GM12865 (cell line): ENCODE measurements around the gene COG2.
"Not testable (repeated sequence)": the region's sequence is repeated elsewhere in the genome, so short reads cannot be mapped to it uniquely, and the experiment has no call there.

Source experiments
- DNase-seq: peaks from one replicate; pipeline ENCODE4 v3.0.0; 2010; ENCODE audit warnings: low read depth
- H3K4me3 ChIP-seq: 2 replicates; pipeline ENCODE4 v1.5.1; 2011; ENCODE audit warnings: mild to moderate bottlenecking, low read depth, low read length, control low read depth
- TF ChIP-seq, protein P1 (sequence below): IDR thresholded peaks from 2 replicates; pipeline ENCODE4 v1.5.1; 2011; ENCODE audit warnings: low read length, control low read depth, low read depth, inconsistent platforms; ENCODE audit not compliant: insufficient read depth; ENCODE audit errors: missing control alignments

COG2 gene

DNA sequence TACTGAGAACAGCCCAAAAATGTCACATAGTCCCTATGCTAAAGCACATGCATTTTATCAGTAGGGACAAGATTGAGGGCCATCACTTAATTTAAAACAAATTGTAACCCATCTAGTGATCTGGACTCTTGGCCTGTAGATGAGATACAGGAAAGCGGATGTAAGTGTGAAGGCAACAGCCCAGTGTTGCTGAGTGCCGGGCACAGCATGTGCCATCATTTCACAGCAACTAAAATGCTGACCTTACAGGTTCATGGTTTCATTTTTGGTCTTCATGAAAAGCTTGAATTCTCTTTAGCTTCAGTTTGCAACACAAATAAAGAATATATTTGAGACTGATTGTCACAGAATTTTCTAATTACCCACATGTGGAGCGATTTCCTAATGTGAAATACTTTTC, 5.8 kb downstream of the COG2 start:
- no peak overlapping the region for H3K4me3 ChIP-seq
- TF ChIP-seq, protein P1, sequence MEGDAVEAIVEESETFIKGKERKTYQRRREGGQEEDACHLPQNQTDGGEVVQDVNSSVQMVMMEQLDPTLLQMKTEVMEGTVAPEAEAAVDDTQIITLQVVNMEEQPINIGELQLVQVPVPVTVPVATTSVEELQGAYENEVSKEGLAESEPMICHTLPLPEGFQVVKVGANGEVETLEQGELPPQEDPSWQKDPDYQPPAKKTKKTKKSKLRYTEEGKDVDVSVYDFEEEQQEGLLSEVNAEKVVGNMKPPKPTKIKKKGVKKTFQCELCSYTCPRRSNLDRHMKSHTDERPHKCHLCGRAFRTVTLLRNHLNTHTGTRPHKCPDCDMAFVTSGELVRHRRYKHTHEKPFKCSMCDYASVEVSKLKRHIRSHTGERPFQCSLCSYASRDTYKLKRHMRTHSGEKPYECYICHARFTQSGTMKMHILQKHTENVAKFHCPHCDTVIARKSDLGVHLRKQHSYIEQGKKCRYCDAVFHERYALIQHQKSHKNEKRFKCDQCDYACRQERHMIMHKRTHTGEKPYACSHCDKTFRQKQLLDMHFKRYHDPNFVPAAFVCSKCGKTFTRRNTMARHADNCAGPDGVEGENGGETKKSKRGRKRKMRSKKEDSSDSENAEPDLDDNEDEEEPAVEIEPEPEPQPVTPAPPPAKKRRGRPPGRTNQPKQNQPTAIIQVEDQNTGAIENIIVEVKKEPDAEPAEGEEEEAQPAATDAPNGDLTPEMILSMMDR: no peak
- DNase-seq: no peak

DNA sequence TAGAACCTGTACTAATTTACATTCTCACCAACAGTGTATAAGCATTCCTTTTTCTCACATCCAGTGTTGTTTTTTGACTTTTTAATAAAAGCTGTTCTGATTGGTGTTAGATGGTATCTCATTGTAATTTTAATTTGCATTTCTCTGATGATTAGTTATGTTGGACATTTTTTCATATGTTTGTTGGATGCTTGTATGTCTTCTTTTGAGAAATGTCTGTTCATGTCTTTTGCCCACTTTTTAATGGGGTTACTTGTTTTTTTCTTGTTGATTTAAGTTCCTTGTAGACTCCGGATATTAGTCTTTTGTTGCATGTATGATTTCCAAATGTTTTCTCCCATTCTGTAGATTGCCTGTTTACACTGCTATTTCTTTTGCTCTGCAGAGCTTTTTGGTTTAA, 8.0 kb downstream of the COG2 start:
- TF ChIP-seq, protein P1: no peak
- H3K4me3 ChIP-seq: no peak overlapping the region
- no peak for DNase-seq

DNA sequence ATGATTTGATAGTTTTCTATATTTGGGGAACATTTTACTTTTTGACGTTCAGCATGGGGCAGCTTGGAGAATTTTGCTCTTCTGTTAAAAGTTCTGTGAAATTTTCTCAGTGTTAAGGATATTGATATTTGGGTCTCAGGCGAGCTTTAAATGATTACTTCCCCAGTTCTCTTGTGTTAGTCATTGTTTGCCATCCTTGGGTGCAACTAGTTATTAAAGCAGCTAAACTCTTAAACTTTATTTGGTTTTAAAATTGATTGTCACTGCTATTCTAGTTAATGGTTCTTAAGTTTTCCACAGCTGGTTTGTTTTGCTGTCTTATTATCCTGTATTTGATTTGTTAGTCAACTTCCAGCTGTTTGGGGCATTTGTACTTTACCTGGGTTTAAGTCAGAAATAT, 9.0 kb downstream of the COG2 start:
- TF ChIP-seq, protein P1: no peak
- no peak for DNase-seq
- H3K4me3 ChIP-seq: no peak overlapping the region

DNA sequence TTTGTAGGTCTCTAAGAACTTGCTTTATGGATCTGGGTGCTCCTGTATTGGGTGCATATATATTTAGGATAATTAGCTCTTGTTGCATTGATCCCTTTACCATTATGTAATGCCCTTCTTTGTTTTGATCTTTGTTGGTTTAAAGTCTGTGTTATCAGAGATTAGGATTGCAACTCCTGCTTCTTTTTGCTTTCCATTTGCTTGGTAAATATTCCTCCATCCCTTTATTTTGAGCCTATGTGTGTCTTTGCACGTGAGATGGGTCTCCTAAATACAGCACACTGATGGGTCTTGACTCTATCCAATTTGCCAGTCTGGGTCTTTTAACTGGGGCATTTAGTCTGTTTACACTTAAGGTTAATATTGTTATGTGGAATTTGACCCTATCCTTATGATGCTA, 14.4 kb downstream of the COG2 start:
- DNase-seq, H3K4me3 ChIP-seq: not testable (repeated sequence)

DNA sequence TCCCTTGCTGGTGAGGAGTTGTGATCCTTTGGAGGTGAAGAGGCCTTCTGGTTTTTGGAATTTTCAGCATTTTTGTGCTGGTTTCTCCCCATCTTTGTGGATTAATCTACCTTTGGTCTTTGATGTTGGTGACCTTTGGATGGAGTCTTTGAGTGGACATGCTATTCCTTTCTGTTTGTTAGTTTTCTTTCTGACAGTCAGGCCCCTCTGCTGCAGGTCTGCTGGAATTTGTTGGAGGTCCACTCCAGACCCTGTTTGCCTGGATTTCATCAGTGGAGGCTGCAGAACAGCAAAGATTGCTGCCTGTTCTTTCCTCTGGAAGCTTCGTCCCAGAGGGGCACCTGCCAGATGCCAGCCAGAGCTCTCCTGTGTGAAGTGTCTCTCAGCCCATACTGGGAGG, 15.8 kb downstream of the COG2 start:
- DNase-seq, H3K4me3 ChIP-seq: not testable (repeated sequence)

DNA sequence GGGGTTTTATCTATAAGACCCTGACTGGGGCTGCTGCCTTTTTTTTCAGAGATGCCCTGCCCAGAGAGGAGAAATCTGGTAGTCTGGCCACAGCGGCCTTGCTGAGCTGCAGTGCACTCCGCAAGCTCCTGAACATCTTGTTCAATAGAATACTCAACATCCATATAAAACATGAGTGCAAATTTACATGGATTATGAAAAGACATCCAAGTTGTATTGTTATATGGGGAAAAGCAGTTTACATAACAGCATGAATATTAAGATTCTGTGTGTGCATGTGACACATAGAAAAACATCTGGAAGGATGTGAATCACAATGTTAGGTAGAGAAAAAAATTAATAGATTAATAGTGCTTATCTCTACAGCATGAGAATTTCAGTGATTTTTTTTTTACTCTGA, 16.4 kb downstream of the COG2 start:
- no peak for DNase-seq
- no peak overlapping the region for H3K4me3 ChIP-seq
- TF ChIP-seq, protein P1: no peak

DNA sequence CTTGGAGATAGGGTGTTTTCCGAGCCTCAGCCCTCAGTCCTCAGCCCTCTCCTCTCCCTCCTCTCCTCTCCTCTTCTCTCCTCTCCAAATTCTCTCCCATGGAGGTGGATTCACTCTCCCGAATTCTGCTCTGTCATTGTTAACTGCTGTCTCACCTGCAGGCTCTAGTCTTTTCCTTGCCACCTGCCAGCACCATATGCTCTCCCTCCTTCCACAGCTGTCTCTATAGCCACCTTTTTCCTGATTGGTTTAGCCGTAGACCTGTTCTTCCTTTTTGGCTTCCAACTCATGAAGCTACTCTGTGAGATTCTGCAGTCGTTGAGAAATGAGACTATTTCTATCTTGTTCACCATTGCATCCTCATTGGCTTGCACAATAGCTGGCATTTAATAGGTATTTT, 19.7 kb downstream of the COG2 start:
- TF ChIP-seq, protein P1: no peak
- no peak overlapping the region for H3K4me3 ChIP-seq
- no peak for DNase-seq

DNA sequence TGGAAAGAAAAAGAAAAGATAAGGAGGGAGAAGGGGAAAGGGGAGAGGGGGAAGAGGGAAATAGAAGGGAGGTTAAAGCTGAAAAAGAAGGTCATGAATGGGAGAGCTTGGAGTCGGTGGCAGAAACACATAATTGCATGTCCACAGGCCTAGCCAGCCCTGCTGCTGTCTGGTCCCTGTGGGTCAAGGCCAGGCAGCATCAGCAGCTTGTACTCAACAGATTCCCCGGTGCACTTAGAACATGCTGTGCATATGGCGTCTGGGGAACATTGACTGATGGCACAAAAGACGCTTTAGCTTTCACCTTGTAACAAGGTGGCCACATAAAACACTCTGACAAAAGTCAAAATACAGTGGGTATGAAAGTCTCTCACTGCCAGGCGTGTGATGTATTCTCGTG, 25.9 kb downstream of the COG2 start:
- TF ChIP-seq, protein P1: no peak

More for the DNA sequence above, 25.9 kb downstream of the COG2 start:
- no peak for DNase-seq
- no peak overlapping the region for H3K4me3 ChIP-seq
